ENCODE data around the gene SHF. TPM values are rescaled to one million over a fixed set of nuclear protein-coding genes. Genes with fewer than 3 reads are reported as not detected.

The SHF gene
- total RNA-seq, result 2.5 and 4.3 TPM in 2 replicates

GRCh38 chr15:45187894-45188830 is at the start of gene SHF:
TSS of gene SHF (minus strand) at chr15:45187966. CDS start at chr15:45187951, 15 bp downstream.

GRCh38 chr15:45129651-45130129 is 58.1 kb downstream of the SHF start, which contains the start of the genes DUOX1 and DUOXA1:
TSS of gene DUOX1 (plus strand) at chr15:45129994. CDS start at chr15:45131967, 1,973 bp downstream.
TSS of gene DUOXA1 (minus strand) at chr15:45129879. CDS start at chr15:45123014, 6,865 bp downstream.

Other genes with a start within 250 kb of the SHF start
- gene TERB2, start 231.3 kb downstream of the SHF start, total RNA-seq, result not detected in 2 replicates
- 12.4 and 16.6 TPM in 2 replicates for gene SORD, start 164.8 kb downstream of the SHF start, total RNA-seq
- gene DUOX2, start 73.8 kb downstream of the SHF start, total RNA-seq, result 0.17 TPM in 1 of 2 replicates, not detected in the other
- gene DUOXA2, start 73.6 kb downstream of the SHF start, total RNA-seq, result not detected in 2 replicates
- 0.17 TPM in 1 of 2 replicates, not detected in the other for gene DUOXA1, start 58.1 kb downstream of the SHF start, total RNA-seq
- gene DUOX1, start 58.0 kb downstream of the SHF start, total RNA-seq, result under 0.01 and 0.99 TPM in 2 replicates
- not detected in 2 replicates for gene SLC28A2, start 64.3 kb upstream of the SHF start, total RNA-seq
- 0.17 and 0.44 TPM in 2 replicates for gene GATM, start 190.6 kb upstream of the SHF start, total RNA-seq

Data from smooth muscle cell of trachea (primary cell).